GM10266 (cell line): Measurements from ENCODE around the gene CIB4.

Source experiments
- DNase-seq: peaks from one replicate; pipeline ENCODE4 v3.0.0; 2012; ENCODE audit errors: extremely low spot score
- CTCF ChIP-seq: IDR thresholded peaks from 2 replicates; pipeline ENCODE4 v1.5.1; 2012; ENCODE audit warnings: mild to moderate bottlenecking, low read depth; ENCODE audit not compliant: control insufficient read depth, insufficient read depth; ENCODE audit errors: missing control alignments

Gene CIB4

GRCh38 chr2:26612522-26613240 lies 28.5 kb downstream of the CIB4 start:
- TF ChIP-seq CTCF: no peak
- DNase-seq: no peak

GRCh38 chr2:26612034-26612433 lies 29.1 kb downstream of the CIB4 start:
- DNase-seq: no peak
- no peak for TF ChIP-seq CTCF

- no peak for TF ChIP-seq CTCF
- no peak for DNase-seq
Measured at GRCh38 chr2:26610504-26611335, 30.4 kb downstream of the CIB4 start.

GRCh38 chr2:26609839-26610277 lies 31.3 kb downstream of the CIB4 start:
- DNase-seq: no peak
- no peak for TF ChIP-seq CTCF

GRCh38 chr2:26609205-26609631 lies 31.9 kb downstream of the CIB4 start:
- no peak for TF ChIP-seq CTCF
- no peak for DNase-seq

- TF ChIP-seq CTCF: no peak
- DNase-seq: no peak
Measured at GRCh38 chr2:26608557-26608956, 32.6 kb downstream of the CIB4 start.

GRCh38 chr2:26607698-26608097 lies 33.5 kb downstream of the CIB4 start:
- DNase-seq: no peak
- no peak for TF ChIP-seq CTCF
